CD4-positive, alpha-beta T cell treated with Interleukin-1 beta for 1 hour (primary cell): Measurements from ENCODE around the gene GOLPH3.
"Not testable (repeated sequence)": the region's sequence is repeated elsewhere in the genome, so short reads cannot be mapped to it uniquely, and the experiment has no call there.

Source experiments
- DNase-seq, 2 donors: peaks; one replicate each; pipeline ENCODE4 v3.0.0-alpha.2; 2020 to 2022

GOLPH3 gene

GRCh38 chr5:32174011-32174870, at the start of gene GOLPH3:
TSS of gene GOLPH3 (minus strand) at chr5:32174319. CDS start at chr5:32174034, 285 bp downstream.
- peak; percentile 90 to 91 for DNase-seq

GRCh38 chr5:32222723-32223470, 48.8 kb upstream of the GOLPH3 start:
- DNase-seq: no peak

- no peak for DNase-seq
These were observed 43.8 kb upstream of the GOLPH3 start for GRCh38 chr5:32217886-32218396.

DNA sequence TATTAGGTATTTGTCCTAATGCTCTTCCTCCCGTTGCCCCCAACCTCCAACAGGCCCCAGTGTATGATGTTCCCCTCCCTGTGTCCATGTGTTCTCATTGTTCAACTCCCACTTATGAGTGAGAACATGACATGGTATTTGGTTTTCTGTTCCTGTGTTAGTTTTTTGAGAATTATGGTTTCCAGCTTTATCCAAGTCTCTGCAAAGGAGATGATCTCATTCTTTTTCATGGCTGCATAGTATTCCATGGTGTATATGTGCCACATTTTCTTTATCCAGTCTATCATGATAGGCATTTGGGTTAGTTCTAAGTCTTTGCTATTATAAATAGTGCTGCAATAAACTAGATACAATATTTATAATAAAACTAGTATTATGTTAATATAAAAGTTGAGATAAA, 40.2 kb upstream of the GOLPH3 start:
- DNase-seq: not testable (repeated sequence)

- DNase-seq: no peak
These were observed 36.0 kb upstream of the GOLPH3 start for GRCh38 chr5:32210151-32210550.

DNA sequence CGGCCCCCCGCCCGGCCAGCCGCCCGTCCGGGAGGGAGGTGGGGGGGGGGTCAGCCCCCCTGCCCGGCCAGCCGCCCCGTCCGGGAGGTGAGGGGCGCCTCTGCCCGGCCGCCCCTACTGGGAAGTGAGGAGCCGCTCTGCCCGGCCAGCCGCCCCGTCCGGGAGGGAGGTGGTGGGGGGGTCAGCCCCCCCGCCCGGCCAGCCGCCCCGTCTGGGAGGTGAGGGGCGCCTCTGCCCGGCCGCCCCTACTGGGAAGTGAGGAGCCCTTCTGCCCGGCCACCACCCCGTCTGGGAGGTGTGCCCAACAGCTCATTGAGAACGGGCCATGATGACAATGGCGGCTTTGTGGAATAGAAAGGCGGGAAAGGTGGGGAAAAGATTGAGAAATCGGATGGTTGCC, 34.7 kb upstream of the GOLPH3 start:
- DNase-seq: not testable (repeated sequence)

DNA sequence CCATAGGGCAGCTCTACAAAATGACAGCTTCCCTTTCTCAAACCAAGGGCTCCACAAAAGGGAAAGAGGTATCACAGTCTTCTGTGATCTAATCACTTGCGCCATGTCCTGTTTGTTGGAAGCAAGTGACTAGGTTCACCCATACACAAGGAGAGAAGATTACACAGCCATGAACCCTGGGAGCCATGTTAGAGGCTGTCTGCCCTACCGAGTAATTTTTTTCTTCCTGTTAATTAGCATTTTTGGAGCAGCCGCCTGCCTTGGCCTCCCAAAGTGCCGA, 33.2 kb upstream of the GOLPH3 start:
- peak in 1 of 2 donors; percentile 15 for DNase-seq

DNA sequence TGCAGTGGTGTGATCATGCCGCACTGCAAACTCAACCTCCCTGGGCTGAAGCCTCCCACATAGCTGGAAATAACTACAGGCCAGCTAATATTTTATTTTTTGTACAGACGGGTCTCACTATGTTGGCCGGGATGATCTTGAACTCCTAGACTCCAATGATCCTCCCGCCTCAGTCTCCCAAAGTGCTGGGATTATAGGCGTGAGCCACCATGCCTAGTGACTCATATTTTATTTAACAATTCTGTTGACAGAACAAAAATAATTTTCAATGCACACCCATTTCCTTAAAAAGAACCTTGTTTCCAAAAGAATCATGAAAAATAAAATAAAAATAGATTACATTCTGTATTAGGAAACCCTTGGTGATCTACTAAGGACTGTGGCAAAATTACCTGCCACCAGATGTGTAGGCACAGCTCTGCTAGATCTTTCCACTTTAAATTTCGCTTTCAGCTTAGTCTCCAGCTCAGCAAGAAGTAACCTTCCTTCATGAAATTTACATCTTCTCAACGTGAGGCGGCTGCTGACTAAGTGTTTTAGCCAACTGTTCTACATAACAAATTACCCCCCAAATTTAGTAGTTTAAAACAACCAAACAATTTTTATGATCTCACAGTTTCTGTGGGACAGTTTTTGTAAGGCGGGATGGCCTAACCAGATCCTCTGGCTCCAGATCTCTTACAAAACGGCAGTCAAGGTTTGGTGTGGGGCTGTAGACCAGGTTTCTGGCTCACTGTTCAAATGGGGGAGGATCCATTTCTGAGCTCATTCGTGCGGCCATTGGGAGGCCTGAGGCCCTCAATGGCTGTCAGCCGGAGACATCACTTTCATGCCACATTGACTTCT, 32.6 kb upstream of the GOLPH3 start:
- DNase-seq: no peak

DNA sequence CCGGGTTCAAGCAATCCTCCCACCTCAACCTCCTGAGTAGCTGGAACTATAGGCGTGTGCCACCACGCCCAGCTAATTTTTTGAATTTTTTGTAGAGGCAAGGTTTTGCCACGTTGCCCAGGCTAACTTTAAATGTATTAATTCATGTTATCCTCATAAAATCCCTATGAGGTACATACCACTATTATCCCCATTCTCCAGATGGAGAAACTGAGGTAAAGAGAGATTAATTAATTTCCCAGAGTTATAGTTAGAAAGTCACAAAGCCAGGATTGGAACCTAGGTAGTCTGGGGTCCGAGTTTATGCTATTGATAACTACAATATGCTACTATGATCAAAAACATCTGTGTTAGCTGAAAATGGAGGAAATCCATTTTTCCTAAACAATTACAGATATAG, 31.9 kb upstream of the GOLPH3 start:
- no peak for DNase-seq

GRCh38 chr5:32202394-32202793, 28.3 kb upstream of the GOLPH3 start:
- DNase-seq: no peak

GRCh38 chr5:32201122-32201753, 27.1 kb upstream of the GOLPH3 start:
- no peak for DNase-seq

DNA sequence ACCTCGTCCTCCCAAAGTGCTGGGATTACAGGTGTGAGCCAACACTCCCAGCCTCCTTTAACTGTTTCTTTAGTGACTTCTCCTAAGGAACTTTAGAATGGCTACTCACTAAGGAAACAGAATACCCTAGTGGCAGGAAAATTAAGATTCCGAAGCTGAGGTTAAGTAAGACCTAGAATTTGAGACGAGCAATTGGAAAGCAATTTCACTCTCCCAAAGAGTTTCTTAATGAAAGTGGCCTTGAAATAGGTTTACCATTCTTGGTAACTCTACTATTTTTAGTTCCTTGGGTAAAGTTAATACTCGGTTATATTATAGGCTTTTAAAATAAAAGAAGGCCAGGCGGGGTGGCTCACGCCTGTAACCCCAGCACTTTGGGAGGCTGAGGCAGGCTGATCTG, 22.9 kb upstream of the GOLPH3 start:
- DNase-seq: no peak

- no peak for DNase-seq
These were observed 21.1 kb upstream of the GOLPH3 start for GRCh38 chr5:32195265-32195664.

DNA sequence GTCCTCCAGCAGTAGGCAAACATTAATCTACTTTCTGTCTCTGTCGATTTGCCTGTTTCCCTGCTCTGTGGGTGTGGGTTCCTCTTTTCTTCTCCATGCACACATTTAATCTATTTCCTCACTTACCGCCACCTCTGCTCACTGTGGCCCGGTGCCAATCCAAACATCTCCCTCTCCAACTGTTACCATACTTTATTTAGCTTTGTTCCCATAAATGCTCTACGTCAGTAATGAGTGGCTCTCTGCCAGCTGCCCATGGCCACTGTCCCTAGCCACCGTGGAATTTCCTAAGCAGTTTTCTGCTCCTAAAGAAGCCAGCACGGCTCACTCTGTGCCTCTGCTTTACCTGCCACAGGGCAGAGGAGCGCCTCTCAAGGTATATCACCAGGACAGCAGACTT, 19.5 kb upstream of the GOLPH3 start:
- peak in 1 of 2 donors; percentile 27 for DNase-seq

DNA sequence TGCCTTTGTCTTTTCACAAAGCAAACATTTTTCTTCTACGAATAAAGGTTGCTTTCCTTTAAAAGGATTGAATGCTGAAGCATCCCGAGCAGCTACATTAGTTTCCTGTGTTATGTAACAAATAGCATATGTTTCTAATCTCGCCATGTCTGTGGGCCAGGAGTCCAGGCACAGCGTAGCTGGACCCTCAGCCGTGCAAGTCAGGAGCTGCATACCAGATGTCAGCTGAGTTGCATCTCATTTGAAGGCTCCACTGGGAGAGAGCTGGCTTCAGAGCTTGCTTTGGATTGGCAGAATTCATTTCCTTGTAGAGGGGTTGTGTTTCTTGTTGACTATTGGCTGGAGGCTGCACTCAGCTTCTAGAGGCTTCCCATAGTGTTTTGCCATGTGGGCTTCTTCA, 16.0 kb upstream of the GOLPH3 start:
- no peak for DNase-seq

GRCh38 chr5:32187675-32188074, 13.6 kb upstream of the GOLPH3 start:
- DNase-seq: no peak

GRCh38 chr5:32182463-32183063, 8.4 kb upstream of the GOLPH3 start:
- no peak for DNase-seq

GRCh38 chr5:32173267-32174010, 680 bp downstream of the GOLPH3 start:
- peak; percentile 43 to 44 for DNase-seq

GRCh38 chr5:32172923-32173266, 1.2 kb downstream of the GOLPH3 start:
- peak in 1 of 2 donors; percentile 28 for DNase-seq

DNA sequence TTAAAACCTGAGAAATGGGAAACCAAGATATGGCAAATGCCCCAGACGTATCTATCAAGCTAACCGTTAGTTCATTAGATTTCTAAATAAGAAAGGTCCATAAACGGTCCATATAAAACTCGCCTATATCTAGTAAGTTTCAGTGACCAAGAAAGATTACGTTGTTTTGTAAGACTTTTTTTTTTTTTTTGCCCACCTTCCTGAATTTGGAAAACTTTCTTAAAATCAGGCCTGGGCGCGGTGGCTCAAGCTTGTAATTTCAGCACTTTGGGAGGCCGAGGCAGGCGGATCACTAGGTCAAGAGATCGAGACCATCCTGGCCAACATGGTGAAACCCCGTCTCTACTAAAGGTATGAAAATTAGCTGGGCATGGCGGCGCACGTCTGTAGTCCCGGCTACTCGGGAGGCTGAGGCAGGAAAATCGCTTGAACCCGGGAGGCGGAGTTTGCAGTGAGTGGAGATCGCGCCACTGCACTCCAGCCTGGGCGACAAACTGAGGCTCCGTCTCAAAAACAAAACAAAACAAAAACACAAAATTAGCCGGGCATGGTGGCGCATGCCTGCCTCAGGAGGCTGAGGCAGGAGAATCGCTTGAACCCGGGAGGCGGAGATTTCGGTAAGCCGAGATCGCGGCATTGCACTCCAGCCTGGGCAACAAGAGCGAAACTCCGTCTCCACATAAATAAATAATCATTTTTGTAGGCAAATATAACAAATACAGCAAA, 1.8 kb downstream of the GOLPH3 start:
- peak; percentile 11 to 34 for DNase-seq
